CD4-positive, alpha-beta T cell treated with Interleukin-10 for 1 hour (primary cell): ENCODE data around the gene SFMBT1.
A peak's percentile ranks its signal among the peaks of the same experiment; 100 is the strongest.
"Not testable (repeated sequence)": the region's sequence is repeated elsewhere in the genome, so short reads cannot be mapped to it uniquely, and the experiment has no call there.

Experiments used
- DNase-seq: peaks from one replicate; pipeline ENCODE4 v3.0.0-alpha.2; 2020

SFMBT1 gene

DNA sequence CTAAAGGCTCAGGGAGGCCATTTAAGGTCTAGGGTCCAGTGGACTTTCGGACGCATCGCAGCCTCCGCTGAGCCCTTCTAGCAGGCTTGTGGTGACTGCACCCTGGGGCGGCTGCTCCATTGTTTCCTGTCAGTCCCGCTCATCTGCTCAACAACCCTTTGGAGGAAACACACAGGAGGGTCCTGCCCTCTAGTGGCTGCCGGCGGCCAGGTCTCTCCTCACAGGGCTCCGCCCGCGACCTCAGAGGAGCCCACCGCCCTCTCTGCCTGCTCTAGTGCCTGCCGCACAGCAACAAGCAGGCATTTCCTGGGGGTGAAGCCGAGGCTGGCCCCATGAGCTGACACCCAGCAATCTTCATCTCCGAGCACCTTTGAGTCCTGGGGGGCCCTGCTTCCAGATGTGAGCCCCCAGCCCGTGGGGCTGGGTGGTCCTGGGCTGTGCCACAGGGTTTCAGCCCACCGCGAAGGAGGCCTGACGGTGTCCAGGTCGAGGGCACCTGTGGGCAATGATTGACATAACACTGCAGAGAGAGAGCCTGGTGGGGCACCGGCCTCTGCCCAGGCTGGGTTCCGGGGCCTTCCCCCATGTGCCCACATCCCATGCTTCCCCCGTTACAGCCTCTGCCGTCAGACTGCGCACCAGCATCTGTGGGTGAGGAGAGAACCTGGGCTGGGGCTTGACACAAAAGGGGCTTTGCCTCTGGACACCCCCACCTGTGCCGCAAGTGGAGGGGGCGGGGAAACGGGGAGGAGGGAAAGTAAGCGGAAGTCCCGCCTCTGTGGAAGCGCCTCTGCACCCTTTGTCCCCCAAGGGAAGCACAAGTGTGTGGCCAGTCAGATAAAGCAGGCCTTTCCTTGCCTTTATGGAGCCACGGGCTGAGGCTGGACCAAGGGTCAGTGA is 27.0 kb upstream of the SFMBT1 start:
- peak; percentile 89 for DNase-seq

GRCh38 chr3:53071882-53072431 is 26.1 kb upstream of the SFMBT1 start:
- no peak for DNase-seq

DNA sequence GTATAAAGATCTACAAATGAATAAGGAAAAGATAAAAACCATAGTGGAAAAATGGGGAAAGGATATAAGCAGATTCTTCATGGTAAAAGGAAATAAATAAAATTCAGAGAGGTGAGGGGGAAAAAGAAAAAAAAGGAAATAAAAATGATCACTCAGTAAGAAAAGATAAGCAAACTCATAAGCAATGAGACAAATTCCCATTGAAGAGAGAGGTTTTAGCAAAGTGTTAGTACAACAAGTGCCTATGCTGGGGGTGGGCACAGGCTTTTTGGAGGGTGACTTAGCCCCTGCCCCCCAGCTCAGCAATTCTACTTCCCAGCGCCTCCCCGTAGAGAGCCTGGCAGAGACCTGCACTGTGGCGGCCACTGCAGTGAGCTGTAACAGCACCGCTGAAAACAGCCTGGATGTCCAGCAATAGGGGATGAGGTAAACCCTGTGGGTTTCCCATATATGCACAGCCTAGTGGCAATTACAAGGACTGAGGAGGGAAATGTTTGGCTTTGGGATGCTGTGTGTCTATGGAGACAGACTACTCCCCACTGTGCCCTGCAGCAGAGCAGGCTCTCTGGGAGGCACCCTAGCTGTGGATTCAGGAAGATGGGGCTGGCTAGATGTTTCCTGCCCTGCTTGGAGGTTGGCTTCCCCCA is 23.7 kb upstream of the SFMBT1 start:
- DNase-seq, result no peak

- DNase-seq, result no peak
Observed at GRCh38 chr3:53068176-53068575, 22.3 kb upstream of the SFMBT1 start.

DNA sequence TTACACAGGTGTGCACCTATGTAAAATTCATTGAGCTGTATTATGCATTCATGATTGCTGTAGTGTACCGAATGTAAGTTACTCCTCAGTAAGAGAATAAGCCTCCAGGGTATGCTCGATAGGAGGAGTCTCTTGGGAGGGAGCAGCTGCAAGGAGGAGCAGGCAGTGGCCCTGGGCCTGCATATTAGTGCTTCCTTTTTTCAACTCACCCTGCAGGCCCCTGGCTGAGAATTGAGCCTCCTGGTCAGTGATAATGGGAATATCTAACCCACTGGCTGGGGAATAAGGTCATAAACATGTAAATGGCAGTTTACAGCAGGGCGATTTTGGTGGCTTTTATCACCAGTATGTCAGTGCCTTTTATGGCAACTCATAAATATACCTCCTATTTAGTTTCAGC is 21.7 kb upstream of the SFMBT1 start:
- DNase-seq, result no peak

- DNase-seq, result no peak
Observed at GRCh38 chr3:53065841-53066480, 20.1 kb upstream of the SFMBT1 start.

DNA sequence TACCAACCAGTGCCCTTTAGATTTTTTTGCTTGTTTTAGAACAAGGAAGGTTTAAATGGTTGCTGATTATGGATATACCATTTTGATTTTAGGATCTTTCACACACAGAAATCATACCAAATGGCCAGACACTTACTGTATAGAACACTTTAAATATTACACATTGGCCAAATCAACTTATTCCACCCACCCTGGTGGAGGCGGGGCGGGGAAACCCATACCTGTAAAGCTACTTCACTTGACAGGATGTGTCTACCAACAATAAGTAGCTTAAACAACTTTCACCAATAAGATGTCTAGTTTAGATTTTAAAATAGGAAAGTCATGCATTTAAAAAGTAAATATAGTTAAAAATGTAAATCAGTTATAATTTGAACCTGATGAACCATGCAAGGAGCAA is 17.0 kb upstream of the SFMBT1 start:
- no peak for DNase-seq

DNA sequence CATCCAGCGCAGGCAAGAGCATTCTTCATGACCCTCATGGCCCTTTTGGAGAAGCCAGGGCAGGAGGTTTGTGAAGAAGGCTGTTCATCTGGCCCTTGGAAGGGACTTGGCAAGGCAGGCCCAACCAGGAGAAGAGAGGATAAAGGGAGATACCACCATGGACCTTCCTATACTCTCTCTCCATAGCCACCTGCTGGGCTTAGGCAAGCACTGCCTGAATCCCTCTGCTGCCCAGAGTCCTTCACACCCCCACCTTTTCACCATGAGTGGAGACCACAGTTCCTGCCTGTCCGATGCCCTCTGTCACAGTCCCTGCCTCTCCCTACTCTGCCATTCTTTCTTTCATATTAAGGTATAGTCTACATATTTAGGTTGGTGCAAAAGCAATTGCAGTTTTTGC is 10.6 kb upstream of the SFMBT1 start:
- no peak for DNase-seq

DNA sequence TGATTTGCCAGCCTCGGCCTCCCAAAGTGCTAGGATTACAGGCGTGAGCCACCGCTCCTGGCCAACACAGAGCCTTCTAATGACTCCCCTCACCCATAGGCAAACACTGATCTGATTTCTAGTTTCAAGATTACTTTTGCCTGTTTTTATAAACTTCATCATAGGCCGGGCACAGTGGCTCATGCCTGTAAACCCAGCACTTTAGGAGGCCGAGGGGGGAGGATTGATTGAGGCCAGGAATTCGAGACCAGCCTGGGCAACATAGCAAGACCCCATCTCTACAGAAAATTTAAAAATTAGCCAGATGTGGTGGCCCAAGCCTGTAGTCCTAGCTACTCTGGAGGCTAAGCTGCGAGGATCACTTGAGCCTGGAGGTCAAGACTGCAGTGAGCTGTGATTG is 8.4 kb upstream of the SFMBT1 start:
- DNase-seq, result not testable (repeated sequence)

GRCh38 chr3:53051929-53052328 is 6.1 kb upstream of the SFMBT1 start:
- no peak for DNase-seq

DNA sequence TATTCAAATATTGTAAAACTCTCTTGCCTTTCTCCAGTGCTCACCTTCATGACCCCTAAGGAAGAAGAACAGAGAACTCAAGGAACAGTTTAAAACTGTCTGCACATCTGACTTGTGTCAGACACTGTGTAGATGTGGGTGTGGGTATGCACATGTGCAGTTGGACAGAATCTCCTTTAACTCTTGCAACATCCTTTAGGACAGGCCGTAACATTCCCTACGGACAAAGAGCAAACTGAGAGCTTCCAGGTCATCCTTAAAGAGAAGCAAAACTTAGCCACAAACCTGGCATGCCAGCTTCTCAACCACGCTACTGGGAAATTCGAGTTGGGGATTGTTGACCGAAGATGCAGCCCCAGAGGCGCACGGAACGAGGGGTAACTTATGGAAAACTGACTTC is 4.1 kb upstream of the SFMBT1 start:
- no peak for DNase-seq

- DNase-seq, result peak; percentile 76
Observed at GRCh38 chr3:53046171-53047170, 598 bp upstream of the SFMBT1 start.

DNA sequence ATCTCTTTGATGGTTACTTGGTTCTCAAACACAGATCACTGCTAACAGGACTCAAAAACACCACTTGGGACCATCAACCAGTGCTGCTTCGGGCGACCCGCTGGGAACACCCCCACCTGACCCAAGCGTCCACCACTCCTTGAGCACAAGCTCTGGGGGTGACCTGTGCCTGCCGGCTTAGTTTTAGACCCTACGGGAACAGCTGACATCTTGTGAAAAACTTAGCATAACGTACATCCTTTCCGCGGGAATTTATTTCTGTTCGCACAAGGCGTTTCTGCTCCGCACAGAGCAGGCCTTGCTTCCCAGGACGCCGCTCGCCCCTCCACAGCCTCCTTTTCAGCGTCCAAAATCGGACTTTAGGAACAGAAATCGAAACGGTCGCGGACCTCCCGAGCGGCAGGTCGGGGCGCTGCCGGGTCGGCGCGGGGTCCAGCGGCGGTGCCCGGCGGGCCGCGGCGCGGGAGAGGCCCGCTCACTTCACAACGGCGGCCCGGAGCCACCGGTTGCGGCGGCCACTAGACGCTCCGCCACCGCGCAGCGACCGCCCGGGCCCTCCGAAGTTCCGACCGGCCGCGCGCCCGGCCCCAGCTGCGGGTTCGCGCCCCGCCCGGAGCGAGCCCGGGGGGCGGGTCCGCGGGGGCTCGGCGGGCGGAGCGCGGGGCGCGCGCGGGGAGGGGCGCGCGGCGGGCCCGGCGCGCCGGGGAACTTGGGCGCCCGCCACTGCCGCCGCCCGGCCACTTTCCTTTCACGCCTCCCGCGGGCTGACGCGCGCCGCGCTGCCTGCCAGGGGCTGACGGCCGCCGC is 959 bp downstream of the SFMBT1 start:
- peak; percentile 80 for DNase-seq

DNA sequence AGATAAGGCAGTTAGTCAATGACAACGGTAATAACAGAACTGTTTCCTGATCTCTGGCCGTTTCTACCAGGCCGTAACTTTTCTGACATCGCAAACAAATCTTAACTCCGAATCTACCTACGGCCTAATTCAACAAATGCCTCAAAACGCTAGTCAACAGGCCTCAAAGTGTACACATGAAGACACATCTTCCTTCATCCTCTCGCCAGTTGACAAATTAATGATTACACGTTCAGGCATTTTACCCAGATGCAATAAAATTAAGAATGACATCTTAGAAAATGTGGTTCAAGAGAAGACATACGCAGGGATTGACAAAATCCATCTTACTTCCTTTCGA is 1.5 kb downstream of the SFMBT1 start:
- no peak for DNase-seq

GRCh38 chr3:53043738-53044137 is 2.1 kb downstream of the SFMBT1 start:
- peak; percentile 20 for DNase-seq

- DNase-seq, result no peak
Observed at GRCh38 chr3:53042651-53043050, 3.2 kb downstream of the SFMBT1 start.

DNA sequence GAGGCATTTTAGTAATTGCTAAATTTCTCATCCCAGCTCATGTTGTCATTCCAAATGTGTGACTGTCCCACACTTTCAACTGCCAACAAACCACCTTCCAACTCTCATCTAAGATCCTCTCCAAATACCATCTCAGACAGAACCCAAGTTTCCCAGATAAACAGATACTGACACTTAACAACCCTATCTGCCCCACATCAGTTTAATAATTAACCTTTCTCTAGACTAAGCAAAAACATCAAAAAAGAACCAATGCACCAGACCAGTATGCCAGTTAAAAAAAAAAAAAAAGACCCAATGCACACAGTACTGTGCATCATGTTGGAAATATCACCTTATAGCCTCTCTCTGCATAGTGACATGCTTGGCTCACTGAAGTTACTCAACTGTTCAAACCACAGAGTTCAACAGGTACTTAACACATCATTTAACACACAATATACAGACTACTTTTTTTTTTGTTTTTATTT is 5.5 kb downstream of the SFMBT1 start:
- DNase-seq, result no peak

DNA sequence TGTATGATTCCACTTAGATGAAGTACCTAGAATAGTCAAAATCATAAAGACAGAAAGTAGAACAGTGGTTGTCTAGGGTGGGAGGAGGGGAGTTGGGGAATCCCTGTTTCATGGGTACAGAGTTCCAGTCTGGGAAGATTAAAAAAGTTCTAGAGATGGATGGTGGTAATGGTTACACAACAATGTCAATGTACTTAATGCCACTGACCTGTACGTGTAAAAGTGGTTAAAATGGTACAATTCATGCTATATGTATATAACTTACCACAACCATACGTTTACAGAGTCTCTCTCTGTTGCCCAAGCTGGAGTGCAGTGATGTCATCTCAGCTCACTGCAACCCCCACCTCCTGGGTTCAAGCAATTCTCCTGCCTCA is 6.5 kb downstream of the SFMBT1 start:
- DNase-seq, result no peak

GRCh38 chr3:53038679-53039375 is 7.0 kb downstream of the SFMBT1 start:
- no peak for DNase-seq

DNA sequence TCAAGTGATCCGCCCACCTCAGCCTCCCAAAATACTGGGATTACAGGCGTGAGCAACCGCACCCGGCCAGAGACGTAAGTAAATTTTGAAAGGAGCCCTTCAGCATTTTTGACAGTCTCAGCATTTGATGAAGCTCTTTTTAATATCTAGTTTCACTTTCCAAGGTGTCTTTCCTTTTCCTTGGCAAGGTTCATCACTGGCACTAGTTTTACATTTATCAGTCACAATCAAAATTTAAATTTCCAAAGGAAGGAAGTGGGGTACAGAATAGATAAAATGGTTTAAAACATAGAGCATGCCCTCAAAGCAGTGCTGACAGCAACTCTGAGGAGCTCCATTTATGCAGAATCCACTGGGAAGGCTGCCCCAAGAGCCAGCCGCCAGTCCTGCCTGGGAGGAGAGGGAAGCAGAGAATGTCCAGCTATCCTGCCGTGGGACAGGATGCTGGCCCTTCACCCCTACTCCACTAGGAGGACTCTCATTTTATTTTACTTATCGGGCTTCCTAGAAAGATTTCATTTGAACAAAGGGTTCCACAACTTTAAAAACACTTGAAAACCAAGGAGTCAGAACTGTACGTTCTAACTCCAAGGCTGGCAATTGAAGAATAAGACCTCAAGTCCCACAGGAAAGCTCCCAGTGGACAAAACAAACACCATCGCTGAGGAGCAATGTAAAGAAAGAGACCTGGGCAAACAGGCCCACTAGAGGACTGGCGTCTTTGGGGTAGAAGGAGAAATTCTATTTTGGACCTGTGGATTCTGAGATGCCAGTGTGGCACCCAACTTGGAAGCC is 9.9 kb downstream of the SFMBT1 start:
- DNase-seq, result peak; percentile 35
